Mammary epithelial cell (primary cell): ENCODE results near the gene URB1.

Experiments
- CTCF ChIP-seq, 2 donors: IDR thresholded peaks in 1 of 2; conservative IDR thresholded peaks in 1 of 2; 2 replicates each; pipeline ENCODE4 v1.5.1; 2011 to 2012; ENCODE audit warnings: inconsistent platforms in 2 of 2, low read length in 2 of 2, mild to moderate bottlenecking in 2 of 2, control low read depth in 1 of 2, low read depth in 1 of 2; ENCODE audit not compliant: insufficient read depth in 1 of 2; ENCODE audit errors: extremely low read depth in 1 of 2
- EZH2 ChIP-seq: IDR thresholded peaks from 2 replicates; pipeline ENCODE4 v1.6.1; 2012; ENCODE audit warnings: low read length, inconsistent platforms, borderline replicate concordance

DNA sequence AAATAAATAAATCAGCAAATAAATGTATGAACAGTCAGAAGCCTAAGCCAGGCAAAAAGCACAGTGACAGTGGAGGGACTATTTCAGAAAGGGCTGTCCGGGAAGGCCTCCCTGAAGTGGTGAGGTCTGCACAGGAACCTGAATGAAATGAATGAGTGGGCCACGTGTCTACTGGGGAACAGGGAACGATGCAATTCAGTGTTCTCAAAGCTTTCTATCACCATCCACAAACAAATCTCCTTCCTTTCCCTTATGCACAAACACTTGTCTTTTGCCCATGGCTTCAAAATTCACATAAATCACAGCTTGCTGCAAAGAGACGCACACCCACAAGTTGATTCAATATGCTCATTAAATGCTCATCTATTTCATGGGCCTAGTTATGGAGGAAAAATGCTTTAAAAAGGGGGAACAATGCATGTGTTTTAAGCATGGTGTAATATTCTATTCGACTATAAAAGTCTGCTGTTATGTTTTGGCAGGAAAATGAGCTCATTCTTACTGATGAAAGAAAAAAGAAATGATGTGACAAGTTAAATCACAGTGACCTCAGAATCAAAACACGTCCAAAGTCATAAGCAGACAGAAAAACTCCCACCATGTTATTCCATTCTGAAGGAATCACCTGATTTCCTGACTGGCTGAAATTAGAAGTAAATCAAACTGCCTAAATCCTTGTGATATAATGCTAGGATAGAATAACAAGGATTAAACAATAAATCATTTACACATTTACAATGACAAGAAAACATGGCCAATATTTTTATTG is 21.6 kb downstream of the URB1 start:
- TF ChIP-seq CTCF (conservative IDR thresholded peaks at IDR 0.05 in 1 of 2, IDR thresholded peaks at IDR 0.05 in 1 of 2; ENCODE audit: extremely low read depth in 1 of 2, insufficient read depth in 1 of 2, low read depth in 1 of 2, low read length in 2 of 2) (no peak), EZH2 (no peak)
